SJCRH30 (cell line): ENCODE results near the gene HSPB6. TPM values are rescaled to one million over a fixed set of nuclear protein-coding genes. Genes with fewer than 3 reads are reported as not detected.

Source experiments
- total RNA-seq: library from RNA; depleted of rRNA; stranded (reverse); fragments of >200 nt; shearing (Covaris generic); gene quantifications from 2 replicates; pipeline ENCODE4 v1.2.3, GENCODE V29; 2014; rRNA removed

The HSPB6 gene
- total RNA-seq, 1 experiment from 2014 or later: not detected

Other genes with a start within 250 kb of the HSPB6 start
- gene DMKN, start 243.4 kb downstream of the HSPB6 start, total RNA-seq: not detected in 2 replicates
- not detected in 2 replicates for gene SBSN, start 228.7 kb downstream of the HSPB6 start, total RNA-seq
- not detected in 2 replicates for gene GAPDHS, start 223.6 kb downstream of the HSPB6 start, total RNA-seq
- gene TMEM147, start 211.4 kb downstream of the HSPB6 start, total RNA-seq: 110 TPM in 2 replicates
- 0.14 TPM in 1 of 2 replicates, not detected in the other for gene ATP4A, start 193.4 kb downstream of the HSPB6 start, total RNA-seq
- gene PMIS2, start 170.9 kb downstream of the HSPB6 start, total RNA-seq: not detected in 2 replicates
- 17.2 and 22.7 TPM in 2 replicates for gene HAUS5, start 144.3 kb downstream of the HSPB6 start, total RNA-seq
- 69.9 and 71.3 TPM in 2 replicates for gene RBM42, start 128.0 kb downstream of the HSPB6 start, total RNA-seq
- 2.4 and 4.1 TPM in 2 replicates for gene ETV2, start 115.3 kb downstream of the HSPB6 start, total RNA-seq
- gene COX6B1, start 108.7 kb downstream of the HSPB6 start, total RNA-seq: 436 and 590 TPM in 2 replicates
- gene UPK1A, start 90.5 kb downstream of the HSPB6 start, total RNA-seq: not detected in 2 replicates
- not detected in 2 replicates for gene ZBTB32, start 52.5 kb downstream of the HSPB6 start, total RNA-seq
- gene KMT2B, start 39.0 kb downstream of the HSPB6 start, total RNA-seq: 13.1 and 15.1 TPM in 2 replicates
- 4.3 and 10.3 TPM in 2 replicates for gene IGFLR1, start 14.6 kb downstream of the HSPB6 start, total RNA-seq
- 9.7 and 11.4 TPM in 2 replicates for gene U2AF1L4, start 11.6 kb downstream of the HSPB6 start, total RNA-seq
- gene PSENEN, start 11.4 kb downstream of the HSPB6 start, total RNA-seq: 37.7 and 47.2 TPM in 2 replicates
- gene LIN37, start 8.5 kb downstream of the HSPB6 start, total RNA-seq: 4.9 and 6.1 TPM in 2 replicates
- gene PROSER3, start 1.1 kb upstream of the HSPB6 start, total RNA-seq: 10.0 and 11.1 TPM in 2 replicates
- 8.9 and 10.5 TPM in 2 replicates for gene ARHGAP33, start 18.5 kb upstream of the HSPB6 start, total RNA-seq
- not detected in 2 replicates for gene PRODH2, start 55.8 kb upstream of the HSPB6 start, total RNA-seq
- gene NPHS1, start 95.5 kb upstream of the HSPB6 start, total RNA-seq: not detected in 2 replicates
- not detected in 2 replicates for gene KIRREL2, start 99.9 kb upstream of the HSPB6 start, total RNA-seq
- gene APLP1, start 111.5 kb upstream of the HSPB6 start, total RNA-seq: 32.1 and 32.7 TPM in 2 replicates
- gene NFKBID, start 143.5 kb upstream of the HSPB6 start, total RNA-seq: 6.2 and 7.3 TPM in 2 replicates
- not detected in 2 replicates for gene HCST, start 145.5 kb upstream of the HSPB6 start, total RNA-seq
- not detected in 2 replicates for gene TYROBP, start 151.3 kb upstream of the HSPB6 start, total RNA-seq
- 5.1 and 10.2 TPM in 2 replicates for gene LRFN3, start 179.3 kb upstream of the HSPB6 start, total RNA-seq
- 21.6 and 27.9 TPM in 2 replicates for gene SDHAF1, start 238.2 kb upstream of the HSPB6 start, total RNA-seq